ENCODE results near the gene FAM187B. TPM values are rescaled to one million over a fixed set of nuclear protein-coding genes. Genes with fewer than 3 reads are reported as not detected.

FAM187B gene
- total RNA-seq, 1 donor from 2014 or later = not detected

DNA sequence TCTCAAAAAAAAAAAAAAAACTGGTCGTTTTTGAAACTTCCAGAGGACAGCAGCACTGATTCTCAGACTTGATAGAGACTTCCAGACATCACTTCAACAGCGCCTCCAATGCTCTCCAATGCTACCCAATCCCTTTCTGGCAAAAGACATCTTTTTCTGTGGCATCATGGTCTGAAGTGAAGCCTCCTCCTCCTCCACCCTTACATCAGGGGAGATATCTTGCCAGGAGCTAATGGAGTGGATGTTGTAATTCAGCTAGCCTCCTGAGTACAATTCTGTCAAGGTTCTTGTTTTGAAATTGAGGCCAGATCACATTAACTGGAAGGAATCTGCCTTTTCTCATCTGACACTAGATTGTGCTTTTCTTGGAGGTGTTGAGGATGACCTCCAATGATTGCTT is 49.8 kb downstream of the FAM187B start:
- no peak for DNase-seq (ENCODE audit: low spot score)

GRCh38 chr19:35177377-35178274 is 50.9 kb downstream of the FAM187B start:
- no peak for DNase-seq (ENCODE audit: low spot score)

DNA sequence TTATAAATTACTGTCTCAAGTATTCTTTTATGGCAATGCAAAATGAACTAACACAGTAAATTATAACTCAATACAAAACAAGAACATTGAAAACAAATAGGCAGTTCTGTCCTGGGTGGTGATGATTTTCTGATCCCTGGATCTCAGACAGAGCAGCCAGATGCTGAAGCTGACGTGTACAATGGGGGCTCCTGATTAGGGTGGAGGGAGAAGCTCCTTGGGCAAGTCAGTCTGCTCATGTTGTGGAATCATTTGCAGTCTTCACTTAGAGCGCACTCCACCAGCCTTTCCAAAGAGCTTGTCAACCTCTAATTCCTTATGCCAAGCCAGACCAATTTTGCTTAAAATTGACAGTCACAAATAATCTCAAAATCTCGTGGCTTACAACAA is 52.4 kb downstream of the FAM187B start:
- no peak for DNase-seq (ENCODE audit: low spot score)

Other genes with a start within 250 kb of the FAM187B start
- gene GRAMD1A, start 228.4 kb downstream of the FAM187B start, total RNA-seq = 71.3 TPM
- 9.8 TPM for gene SCN1B, start 198.3 kb downstream of the FAM187B start, total RNA-seq
- 0.73 TPM for gene HPN, start 187.0 kb downstream of the FAM187B start, total RNA-seq
- gene FXYD3, start 112.9 kb downstream of the FAM187B start, total RNA-seq = 434 TPM
- gene LGI4, start 93.7 kb downstream of the FAM187B start, total RNA-seq = 15.5 TPM
- 50.2 TPM for gene FXYD1, start 89.9 kb downstream of the FAM187B start, total RNA-seq
- 0.62 TPM for gene FXYD7, start 85.5 kb downstream of the FAM187B start, total RNA-seq
- 136 TPM for gene FXYD5, start 74.0 kb downstream of the FAM187B start, total RNA-seq
- gene LSR, start 20.3 kb upstream of the FAM187B start, total RNA-seq = 55.2 TPM
- gene USF2, start 40.2 kb upstream of the FAM187B start, total RNA-seq = 113 TPM
- 1.2 TPM for gene HAMP, start 53.8 kb upstream of the FAM187B start, total RNA-seq
- not detected for gene MAG, start 63.4 kb upstream of the FAM187B start, total RNA-seq
- 4.2 TPM for gene CD22, start 100.4 kb upstream of the FAM187B start, total RNA-seq
- not detected for gene FFAR1, start 119.2 kb upstream of the FAM187B start, total RNA-seq
- not detected for gene FFAR3, start 129.7 kb upstream of the FAM187B start, total RNA-seq
- not detected for gene GPR42, start 142.3 kb upstream of the FAM187B start, total RNA-seq
- gene FFAR2, start 219.5 kb upstream of the FAM187B start, total RNA-seq = 0.36 TPM

Measured in ureter (tissue), 1 donor.